Fibroblast of skin of left quadriceps (primary cell): ENCODE data around the gene SPEG.

ENCODE experiments used
- DNase-seq, 2 experiments: peaks; one replicate each; pipeline ENCODE4 v3.0.0-alpha.2; 2013; ENCODE audit warnings: low read depth in 2 of 2

Gene SPEG

DNA sequence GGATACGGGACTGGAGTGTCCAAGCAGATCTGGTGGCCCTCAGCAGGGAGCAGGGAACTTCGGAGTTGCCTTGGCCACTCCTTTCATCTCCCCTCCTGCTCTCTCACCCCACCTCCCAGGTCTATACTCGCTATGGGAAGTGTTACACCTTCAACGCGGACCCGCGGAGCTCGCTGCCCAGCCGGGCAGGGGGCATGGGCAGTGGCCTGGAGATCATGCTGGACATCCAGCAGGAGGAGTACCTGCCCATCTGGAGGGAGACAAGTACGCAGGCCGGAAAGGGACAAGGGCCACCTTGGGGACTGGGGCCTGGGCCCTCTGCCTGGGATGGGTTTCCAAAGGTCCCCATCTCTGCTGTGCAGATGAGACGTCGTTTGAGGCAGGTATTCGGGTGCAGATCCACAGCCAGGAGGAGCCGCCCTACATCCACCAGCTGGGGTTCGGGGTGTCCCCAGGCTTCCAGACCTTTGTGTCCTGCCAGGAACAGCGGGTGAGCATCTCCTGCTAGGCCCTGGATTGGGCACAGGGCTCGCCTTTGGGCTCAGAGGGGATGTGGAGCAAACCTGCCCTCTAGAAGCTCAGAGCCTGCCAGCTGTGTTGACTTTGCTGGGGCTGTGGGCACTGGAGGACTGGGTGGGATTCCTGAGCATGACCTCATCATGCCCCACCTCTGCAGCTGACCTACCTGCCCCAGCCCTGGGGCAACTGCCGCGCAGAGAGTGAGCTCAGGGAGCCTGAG lies 97.2 kb downstream of the SPEG start:
- no peak for DNase-seq

DNA sequence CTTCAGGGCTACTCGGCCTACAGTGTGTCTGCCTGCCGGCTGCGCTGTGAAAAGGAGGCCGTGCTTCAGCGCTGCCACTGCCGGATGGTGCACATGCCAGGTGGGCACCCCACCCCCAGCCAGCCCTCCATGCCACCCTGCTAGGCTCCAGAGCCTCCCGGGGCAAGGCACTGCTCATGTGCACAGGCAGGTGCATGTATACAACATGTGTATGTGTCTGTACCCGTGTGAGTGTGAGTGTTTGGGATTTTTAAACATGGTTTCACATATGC lies 97.7 kb downstream of the SPEG start:
- no peak for DNase-seq

DNA sequence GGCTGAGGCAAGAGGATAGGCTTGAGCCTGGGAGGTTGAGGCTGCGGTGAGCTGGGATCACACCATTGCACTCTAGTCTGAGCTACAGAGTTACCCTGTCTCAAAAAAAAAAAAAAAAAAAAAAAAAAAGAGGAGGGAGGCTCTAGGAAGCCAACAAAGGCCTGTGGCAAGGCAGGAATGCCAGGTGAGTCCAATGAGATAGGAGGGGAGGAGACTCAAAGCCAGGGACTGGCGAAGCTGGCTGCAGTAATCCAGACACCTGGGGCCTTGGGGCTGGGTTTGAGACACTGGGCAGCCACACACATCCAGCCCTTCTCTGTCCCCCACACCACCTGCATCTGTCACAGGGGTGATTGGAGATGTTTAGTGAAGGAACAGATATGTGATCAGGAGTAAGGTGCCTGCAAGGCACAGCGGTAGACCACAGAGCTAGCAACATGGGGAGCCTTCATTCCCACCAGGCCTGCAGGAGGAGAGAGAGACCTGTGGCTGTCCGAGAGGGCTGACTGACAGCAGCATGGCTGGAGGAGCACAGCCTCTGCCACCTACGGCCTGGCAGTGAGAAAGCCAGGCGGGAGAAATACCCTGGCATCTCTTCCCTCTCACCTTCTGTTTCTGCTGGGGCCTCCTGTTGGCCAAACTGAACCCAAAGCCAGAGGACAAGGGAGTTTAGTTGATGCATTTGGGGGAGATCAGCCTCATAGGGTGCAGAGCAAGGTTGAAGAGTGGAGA lies 99.5 kb downstream of the SPEG start:
- DNase-seq: no peak

DNA sequence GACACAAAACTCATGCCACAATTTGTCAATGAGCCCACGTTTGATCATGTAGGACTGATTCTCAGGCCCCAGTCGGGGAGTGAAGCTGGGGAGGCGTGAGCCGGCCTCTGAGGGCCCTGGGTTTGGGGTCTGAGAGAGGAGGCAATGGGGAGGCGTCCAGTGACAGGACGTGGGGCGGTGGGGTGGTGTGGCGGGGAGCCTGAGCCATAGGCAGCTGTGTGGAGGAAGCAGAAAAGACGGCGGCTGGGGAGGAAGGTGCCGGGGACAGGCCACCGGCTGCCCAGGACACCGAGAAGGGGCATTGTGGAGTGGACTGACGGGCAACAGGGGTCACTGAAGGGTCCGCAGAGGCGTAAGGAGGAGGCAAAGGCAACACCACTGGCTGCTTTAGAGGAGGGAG lies 101.8 kb downstream of the SPEG start:
- no peak for DNase-seq

DNA sequence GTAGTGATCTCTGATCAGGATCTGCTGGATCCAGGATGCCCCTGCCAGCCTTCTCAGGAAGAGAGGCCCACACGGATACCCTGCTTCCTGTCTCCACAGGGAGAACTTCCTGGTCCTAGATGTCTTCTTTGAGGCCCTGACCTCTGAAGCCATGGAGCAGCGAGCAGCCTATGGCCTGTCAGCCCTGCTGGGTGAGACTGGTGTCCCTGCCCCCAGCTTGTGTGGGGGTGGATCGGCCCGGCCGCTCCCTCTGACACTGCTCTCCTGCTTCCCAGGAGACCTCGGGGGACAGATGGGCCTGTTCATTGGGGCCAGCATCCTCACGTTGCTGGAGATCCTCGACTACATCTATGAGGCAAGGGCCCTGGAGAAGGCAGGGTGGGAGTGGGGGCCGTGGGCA lies 102.3 kb downstream of the SPEG start:
- DNase-seq: no peak

DNA sequence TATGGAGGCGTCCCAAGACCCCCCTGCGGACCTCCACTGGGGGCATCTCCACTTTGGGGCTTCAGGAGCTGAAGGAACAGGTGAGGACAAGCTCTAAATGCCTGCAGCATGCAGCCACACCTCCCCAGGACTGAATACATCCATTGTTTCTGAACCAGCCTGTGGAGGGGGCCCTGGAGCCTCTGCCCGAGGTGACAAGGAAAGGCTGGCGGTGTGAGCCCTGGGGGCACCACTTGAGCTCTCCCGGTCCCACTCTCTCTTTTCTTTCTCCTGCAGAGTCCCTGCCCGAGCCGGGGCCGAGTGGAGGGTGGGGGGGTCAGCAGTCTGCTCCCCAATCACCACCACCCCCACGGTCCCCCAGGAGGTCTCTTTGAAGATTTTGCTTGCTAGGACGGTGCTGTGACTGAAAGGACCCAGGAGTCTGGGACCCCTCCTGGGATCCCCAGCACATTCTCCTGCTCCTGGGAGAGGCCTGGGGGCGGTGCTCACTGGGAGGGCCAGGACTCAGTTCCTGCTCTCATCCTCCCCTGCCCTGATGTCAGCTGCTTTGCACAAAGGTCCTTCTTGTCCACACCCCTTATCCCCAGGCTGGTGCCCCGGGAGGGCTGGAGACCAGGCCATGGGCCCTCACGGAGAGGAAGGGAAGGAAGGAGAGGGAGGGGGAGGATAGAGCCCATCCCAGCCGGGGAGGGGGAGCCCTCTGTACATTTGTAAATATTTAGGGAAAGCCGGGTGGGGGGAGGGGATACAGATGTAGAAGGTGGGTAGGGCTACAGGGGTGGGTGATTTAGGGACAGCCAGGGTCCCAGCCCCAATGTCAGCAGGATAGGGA lies 103.2 kb downstream of the SPEG start:
- DNase-seq: no peak

DNA sequence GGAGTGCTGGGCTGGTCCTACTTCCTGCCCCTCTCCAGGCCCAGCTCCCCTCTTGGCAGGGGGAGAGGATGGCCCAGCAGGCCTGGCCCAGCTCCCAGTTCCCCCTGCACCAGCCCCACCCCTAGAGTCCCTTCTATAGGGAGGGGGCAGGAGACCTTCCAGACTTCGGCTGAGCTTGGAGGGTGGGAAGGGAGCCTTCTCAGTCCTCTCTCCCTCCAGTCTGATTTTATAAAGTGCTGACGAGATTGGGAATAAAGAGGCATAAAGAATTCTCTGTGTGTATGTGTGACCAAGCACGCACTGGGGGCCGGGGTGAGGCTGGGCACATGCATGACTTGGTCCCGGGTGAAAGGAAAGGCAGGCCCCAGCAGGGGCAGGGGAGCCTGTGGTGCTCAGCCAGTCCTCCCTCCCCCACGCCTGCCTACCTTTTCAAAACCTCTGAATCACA lies 103.9 kb downstream of the SPEG start:
- DNase-seq: no peak

DNA sequence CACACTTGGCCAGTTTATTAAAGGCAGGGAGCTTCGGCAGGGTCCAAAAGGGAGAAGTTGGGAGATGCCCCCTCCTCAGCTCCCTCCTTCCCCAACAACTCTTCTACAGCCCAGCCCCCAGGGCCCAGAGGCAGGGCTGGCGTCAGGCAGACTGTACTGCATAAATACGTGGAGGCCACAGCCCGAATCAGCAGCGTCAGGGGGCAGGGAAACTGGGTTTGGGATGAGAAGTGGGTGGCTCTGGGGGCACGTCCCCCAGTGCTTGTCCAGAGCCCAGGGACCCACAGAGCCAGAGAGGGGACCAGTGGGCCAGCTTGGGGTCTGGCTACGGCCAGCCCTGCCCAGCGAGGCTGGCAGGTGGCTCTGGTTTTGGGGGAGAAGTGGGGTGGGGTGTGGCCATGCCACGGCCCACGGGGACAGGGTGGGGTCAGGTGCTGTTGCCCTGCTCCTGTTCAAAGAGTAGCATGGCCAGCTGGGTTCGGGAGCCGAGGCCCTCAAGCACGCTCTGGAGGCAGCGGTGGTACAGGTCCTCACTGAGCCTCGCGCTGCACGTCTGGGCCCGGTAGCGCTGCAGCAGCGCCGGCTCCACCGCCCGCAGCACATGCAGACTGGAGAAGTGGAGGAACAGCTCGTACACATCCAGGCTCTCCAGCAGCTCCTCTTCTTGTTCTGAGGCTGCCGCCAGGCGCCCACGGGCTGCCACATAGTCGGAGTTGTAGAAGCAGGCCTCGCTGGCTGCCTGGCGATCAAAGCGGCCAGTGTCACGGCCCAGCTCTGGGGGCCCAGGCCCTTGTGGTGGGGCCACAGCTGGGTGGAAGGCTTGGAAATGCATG lies 104.5 kb downstream of the SPEG start:
- DNase-seq: no peak

DNA sequence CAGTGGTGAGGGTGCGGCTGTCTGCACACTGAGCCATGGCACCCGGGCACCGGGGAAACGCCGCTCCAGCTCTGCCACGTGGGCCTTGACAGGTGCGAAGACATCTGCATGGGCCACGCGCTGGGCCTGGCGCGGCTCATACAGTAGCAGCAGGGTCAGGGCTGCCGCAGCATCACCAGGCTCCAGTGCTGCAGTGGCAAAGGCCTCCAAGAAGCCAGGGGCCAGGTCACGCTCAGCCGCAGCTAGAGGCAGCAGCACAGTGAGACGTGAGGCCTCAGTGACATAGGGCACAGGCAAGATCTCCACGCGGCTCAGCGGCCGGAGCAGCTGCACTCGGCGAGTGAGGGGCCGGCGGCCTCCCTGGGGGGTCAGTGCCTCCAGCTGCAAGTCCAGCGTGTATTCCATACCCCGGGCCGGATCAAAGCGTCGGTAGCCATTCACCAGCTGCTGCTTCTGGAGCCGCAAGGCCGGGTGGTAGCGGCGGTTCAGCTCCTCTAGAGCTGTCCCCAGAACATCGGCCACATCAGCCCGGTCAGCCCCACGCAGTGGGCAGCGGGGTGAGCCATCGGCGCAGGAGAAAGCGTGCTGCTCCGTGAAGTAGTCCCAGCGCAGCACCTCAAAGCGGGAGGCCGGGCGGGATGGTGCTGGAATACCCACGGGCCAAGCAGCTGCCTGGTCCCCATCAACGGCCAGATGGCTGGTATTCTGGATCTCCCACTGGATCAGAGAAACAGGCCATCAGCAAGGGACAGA lies 105.5 kb downstream of the SPEG start:
- DNase-seq: no peak

DNA sequence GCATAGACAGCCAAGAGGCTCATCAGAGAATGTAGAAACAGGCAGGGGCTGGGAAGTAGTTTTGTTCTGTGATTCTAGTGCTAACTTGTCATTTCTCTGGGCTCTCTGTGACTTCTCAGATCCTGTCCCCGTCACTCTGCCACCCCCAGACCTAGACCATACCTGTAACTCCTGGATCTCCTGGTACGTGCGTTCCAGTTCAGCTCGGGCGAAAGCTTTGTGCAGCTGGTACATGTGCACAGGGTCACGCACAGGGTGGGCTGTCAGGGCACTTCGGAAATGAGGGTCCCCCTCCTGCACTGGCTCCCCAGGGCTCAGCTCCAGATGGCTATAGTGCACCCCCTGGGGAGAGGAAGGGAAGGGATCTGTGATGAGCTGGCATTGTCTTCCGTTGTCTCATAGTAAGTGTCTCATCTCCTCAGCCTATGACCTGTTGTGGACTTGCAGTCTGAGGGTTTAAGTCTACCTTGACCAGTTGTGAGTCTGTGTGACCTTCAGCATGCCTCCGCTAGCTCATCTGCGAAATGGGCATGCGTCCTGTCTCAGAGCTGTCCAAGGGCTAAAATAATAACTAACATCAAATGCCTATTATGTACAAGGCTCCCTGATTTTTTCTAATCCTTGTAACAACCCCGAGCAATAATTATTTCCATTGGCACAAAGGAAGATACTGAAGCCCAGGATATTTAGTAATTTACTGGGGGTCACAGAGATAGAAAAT lies 106.3 kb downstream of the SPEG start:
- no peak for DNase-seq

DNA sequence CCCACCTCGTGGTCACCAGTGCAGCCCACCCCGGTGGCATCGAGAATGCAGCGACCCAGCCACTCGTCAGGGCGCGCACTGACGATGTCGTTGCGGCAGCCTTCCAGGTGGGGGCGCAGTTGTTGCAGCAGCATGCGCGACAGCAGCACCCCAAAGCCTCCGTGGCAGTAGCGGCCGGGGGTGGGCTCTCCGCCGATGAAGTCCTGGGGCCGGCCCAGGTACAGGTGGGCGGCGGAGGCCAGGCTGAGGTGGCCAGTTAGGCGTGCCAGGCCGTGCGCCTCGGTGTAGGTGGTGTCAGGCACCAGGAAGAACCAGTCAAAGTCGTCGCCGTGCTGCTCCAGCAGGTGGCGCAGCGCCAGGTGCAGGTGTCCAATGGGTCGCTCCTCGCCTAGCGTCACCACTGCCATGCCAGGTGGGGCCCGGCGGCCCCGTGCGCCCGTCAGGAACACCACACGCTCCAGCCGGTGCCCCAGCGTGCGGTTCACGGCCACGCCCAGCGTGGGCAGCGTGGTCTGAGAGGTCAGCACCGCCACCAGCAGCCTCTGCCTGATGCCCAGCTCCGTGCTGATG lies 107.1 kb downstream of the SPEG start:
- peak; percentile 28 to 29 for DNase-seq

DNA sequence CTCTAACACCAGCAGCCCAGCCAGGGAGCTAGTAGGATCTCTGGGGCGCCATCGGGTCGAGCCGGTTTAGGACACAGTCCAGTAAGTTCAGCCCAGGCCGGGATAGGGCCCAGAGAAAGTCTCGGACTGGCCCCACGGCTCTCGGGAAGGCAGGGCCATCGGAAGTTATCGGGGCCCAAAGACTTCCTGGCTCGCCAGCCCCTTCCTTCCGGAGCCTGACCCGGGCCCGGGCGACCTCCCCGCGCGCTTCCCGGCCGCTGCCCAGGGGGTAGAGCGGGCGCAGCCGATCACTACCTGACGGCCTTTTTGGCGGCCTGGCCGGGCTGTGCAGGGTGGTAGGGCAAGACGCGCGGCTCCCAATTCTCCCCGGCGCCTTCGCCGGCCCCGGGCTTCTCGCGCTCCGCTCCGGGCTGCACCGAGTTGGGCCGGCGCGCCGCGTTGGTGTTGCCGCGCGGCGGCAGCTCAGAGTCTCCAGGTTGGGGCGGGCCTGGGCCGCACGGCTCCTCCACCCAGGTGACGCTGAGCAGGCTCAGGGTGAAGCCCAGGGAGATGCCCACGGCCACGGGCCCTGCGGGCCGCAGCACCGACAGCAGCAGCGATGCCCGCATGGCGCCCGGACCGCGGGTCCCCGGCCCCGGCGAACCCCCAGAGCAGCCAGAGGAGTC lies 108.4 kb downstream of the SPEG start:
- no peak for DNase-seq

DNA sequence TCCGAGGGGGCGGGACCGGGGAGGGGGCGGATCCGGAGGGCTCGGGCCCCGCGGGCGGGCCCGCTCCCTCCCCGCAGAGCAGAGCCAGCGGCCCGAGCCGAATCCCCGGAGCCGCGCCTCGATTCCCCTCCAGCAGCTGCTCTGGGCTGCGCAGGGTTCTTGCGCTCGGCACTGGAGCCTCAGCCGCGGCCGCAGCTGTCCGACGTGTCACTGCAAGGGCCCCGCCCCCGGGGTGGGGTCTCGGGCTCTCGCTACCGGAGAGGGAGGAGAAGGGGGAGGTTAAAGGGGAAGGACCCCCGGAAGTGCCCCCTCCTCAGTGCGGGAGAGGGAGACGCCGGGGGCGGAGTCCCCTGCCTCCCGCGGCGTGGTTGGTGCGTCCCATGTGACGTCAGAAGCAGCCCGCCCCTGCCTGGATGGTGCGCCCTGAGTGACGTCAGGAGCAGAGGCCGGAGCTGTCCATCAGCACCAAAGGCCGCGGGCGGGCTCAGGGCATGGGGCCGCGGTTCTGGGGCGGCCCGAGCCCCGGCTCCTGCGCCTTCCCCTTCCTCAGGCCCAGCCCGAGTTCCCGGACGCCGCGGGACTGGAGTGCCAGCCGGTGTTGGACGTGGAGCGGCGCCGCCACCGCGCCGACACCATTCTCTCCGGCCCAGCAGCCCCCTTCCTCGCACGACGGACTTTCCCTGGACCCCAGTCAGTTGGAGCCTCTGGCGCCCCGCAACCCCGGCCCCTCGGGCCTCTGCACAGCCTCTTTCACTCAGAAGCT lies 109.1 kb downstream of the SPEG start, which contains the start of the genes CHPF and TMEM198:
TSS of gene CHPF (minus strand) at position 214 of the 763 bp plus-strand sequence. CDS start 271 bp downstream, outside the sequence.
TSS of gene TMEM198 (plus strand) at position 433 of the 763 bp plus-strand sequence. CDS start 700 bp downstream, outside the sequence.
- DNase-seq: peak; percentile 97

DNA sequence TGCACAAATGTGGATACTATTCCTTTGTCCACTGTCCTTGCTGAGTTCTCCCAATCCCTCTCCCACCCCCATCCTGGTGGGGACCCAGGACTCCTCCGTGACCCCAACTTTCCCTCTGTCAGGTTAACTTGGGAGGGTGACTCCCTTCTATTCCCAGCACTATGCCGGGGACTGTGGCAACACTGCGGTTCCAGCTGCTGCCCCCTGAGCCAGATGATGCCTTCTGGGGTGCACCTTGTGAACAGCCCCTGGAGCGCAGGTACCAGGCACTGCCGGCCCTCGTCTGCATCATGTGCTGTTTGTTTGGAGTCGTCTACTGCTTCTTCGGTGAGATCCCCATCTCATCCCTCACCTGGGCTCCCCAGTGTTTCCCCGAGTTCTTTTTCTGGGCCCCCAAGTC lies 109.9 kb downstream of the SPEG start:
- DNase-seq: no peak

DNA sequence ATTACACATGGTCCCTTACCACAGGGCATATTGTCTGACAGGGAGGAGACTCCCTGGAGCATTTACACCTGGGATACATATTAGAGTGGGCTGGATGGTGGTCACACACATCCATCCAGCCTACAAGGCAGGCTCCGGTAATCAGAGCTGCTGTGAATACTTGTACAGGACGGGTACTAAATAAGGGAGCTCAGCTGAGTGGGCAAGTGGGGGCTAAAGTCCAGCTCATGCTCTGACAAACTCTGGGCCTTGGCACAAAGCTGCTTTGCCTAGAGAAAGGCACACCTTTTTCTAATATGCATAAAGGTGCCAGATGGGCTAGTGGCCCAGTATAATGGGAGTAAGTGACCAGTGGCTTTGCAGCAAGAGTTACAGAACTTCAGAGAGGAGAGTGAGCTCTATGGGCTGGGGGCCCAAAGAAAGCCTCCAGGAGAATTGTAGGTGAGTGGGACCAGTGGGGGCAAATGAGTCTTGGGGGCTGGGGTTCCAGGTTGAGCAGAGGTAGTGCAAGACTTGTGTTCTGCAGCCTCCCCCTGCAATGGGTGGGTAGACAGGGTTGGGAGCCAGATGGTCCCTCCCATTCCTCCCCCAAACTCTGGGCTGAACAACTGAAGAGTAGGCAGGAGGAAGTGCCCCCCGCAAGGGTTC lies 110.8 kb downstream of the SPEG start:
- DNase-seq: no peak

DNA sequence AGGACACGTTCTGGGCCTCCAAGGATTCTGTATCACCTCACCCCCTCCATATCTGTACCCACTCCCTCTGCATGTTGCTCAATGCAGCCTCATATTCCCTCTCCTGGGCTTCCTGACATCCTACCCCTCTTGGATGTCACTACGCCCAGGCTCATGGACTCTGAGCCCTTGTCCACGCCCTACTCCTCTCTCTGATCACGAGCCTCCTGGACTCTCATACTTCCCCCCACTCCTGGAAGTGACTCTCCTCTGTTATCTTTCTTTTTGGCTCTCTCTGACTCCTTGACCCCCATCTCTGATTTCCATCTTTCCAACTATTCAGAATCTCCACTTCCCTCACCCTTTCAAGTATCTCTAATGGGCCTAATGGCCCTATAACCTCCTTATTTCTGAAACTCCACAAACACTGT lies 111.3 kb downstream of the SPEG start:
- DNase-seq: no peak

DNA sequence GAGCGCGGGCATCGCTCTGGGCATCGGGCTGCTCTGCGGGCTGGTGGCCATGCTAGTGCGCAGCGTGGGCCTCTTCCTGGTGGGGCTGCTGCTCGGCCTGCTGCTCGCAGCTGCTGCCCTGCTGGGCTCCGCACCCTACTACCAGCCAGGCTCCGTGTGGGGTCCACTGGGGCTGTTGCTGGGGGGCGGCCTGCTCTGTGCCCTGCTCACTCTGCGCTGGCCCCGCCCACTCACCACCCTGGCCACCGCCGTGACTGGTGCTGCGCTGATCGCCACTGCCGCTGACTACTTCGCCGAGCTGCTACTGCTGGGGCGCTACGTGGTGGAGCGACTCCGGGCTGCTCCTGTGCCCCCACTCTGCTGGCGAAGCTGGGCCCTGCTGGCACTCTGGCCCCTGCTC lies 113.0 kb downstream of the SPEG start:
- DNase-seq: no peak
